ENCODE results near the gene RTF2.

The RTF2 gene

GRCh38 chr20:56439771-56440291 lies 28.6 kb upstream of the RTF2 start:
- DNase-seq = no peak

- no peak for DNase-seq
Measured at GRCh38 chr20:56440346-56441007, 27.9 kb upstream of the RTF2 start.

GRCh38 chr20:56442389-56443365 lies 25.8 kb upstream of the RTF2 start:
- no peak for DNase-seq

GRCh38 chr20:56443654-56444540 lies 24.5 kb upstream of the RTF2 start:
- DNase-seq = no peak

GRCh38 chr20:56445130-56445529 lies 23.3 kb upstream of the RTF2 start:
- DNase-seq = no peak

- DNase-seq = no peak
Measured at GRCh38 chr20:56445540-56445939, 22.9 kb upstream of the RTF2 start.

- no peak for DNase-seq
Measured at GRCh38 chr20:56447227-56447626, 21.2 kb upstream of the RTF2 start.

GRCh38 chr20:56449459-56449858 lies 19.0 kb upstream of the RTF2 start:
- DNase-seq = no peak

GRCh38 chr20:56451056-56451765 lies 17.2 kb upstream of the RTF2 start:
- no peak for DNase-seq

GRCh38 chr20:56453352-56453751 lies 15.1 kb upstream of the RTF2 start:
- DNase-seq = no peak

- no peak for DNase-seq
Measured at GRCh38 chr20:56454754-56455153, 13.7 kb upstream of the RTF2 start.

- DNase-seq = no peak
Measured at GRCh38 chr20:56458206-56458821, 10.1 kb upstream of the RTF2 start.

- no peak for DNase-seq
Measured at GRCh38 chr20:56460459-56460858, 8.0 kb upstream of the RTF2 start.

- DNase-seq = no peak
Measured at GRCh38 chr20:56461576-56461975, 6.9 kb upstream of the RTF2 start.

GRCh38 chr20:56463428-56463827 lies 5.0 kb upstream of the RTF2 start:
- DNase-seq = no peak

- DNase-seq = no peak
Measured at GRCh38 chr20:56465997-56466396, 2.4 kb upstream of the RTF2 start.

GRCh38 chr20:56467968-56468315 lies 485 bp upstream of the RTF2 start:
- DNase-seq = no peak

- DNase-seq = no peak
Measured at GRCh38 chr20:56469077-56469449, 636 bp downstream of the RTF2 start.

GRCh38 chr20:56483970-56484369 lies 15.5 kb downstream of the RTF2 start:
- no peak for DNase-seq

GRCh38 chr20:56487216-56487615 lies 18.8 kb downstream of the RTF2 start:
- no peak for DNase-seq

- DNase-seq = no peak
Measured at GRCh38 chr20:56488566-56488965, 20.1 kb downstream of the RTF2 start.

GRCh38 chr20:56501116-56501515 lies 32.7 kb downstream of the RTF2 start:
- no peak for DNase-seq
